GM21447 (cell line): Measurements from ENCODE around the gene ATP5ME.
"Not testable (repeated sequence)": the region's sequence is repeated elsewhere in the genome, so short reads cannot be mapped to it uniquely, and the experiment has no call there.

Source experiments
- ATAC-seq: cut with Tn5 transposase; IDR thresholded peaks from one replicate; pipeline ENCODE4 v1.9.1; 2021; ENCODE audit not compliant: unreplicated experiment

ATP5ME gene, protein sequence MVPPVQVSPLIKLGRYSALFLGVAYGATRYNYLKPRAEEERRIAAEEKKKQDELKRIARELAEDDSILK

DNA sequence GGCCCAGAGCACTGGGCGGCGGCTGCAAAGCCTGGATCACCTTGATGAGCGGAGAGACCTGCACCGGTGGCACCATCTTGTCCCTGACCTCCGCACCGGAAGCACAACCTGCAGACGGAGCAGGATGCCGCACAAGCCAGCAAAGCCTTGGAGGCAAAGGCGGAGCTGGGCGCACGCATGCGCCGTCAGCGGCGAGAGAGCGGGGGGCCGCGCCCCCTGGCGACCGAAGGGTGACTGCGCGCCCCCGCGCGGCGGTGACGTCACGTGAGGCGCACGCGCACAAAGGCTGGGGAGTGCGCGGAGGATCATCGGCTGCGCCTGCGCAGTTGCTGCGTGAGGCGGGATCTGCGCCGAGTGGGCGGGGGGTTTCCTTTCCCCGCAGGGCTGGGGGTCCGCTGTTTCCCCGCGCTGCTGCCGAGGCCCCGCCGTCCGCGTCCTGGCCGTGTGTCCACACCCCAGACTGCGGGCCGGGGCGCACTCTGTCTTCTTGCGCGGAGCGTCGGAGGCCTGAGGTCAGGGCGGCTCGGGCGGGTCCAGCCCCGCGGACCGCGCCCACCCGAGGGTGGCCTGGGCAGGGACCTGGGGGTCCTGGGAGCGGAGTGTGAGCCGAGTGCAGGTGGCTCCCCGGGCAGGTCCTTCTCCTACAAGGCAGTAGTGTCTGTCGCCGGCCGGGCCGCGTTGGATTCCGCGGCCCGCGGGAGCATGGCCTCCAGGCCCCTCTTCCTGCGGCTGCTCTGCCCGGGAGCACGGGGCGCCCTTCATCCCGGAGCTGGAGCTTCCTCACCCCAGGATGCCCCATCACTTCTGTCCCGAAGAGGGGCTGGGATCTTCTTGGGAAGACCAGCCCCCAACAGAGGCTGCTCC, at the start of gene ATP5ME, which contains the start of gene MYL5:
Gene ATP5ME (minus strand): TSS at position 105 of the 864 bp plus-strand sequence. CDS start 29 bp downstream, at position 76.
Gene MYL5 (plus strand): TSS at position 371 of the 864 bp plus-strand sequence. CDS start 3,485 bp downstream, outside the sequence.
- ATAC-seq = peak; percentile 71

DNA sequence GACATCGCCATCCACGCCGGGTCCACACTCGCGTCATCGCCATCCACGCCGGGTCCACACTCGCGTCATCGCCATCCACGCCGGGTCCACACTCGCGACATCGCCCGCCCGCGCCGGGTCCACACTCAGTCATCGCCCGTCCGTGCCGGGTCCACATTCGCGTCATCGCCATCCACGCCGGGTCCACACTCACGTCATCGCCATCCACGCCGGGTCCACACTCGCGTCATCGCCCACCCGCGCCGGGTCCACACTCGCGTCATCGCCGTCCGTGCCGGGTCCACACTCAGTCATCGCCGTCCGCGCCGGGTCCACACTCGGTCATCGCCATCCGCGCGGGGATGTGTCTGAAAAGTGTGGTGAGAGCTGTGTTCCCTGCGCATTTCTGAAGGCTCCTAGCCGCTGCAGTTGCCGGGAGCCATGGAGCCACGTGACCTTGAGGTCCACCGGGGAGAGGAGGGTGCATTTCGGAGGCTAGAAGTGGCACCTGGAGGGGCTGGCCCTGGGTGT, 48.8 kb upstream of the ATP5ME start:
- ATAC-seq = no peak

DNA sequence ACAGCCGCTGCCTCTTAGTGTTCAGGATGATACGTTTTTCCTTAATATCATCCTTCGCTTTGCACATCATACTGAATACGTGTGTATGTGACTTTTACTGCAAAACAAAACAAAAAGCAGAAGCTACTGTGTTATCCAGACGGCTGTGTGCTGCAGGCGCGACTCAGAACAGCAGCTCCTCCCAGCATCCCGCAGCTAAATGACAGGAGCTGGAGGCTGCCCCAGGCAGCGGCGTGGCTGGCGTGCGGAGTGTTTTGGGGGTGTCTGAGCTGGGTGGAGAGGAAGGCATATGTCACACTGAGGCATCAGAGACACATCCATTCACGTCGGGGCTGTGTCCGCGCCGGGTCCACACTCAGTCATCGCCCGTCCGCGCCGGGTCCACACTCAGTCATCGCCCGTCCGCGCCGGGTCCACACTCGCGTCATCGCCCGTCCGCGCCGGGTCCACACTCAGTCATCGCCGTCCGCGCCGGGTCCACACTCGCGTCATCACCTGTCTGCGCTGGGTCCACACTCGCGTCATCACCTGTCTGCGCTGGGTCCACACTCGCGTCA, 48.2 kb upstream of the ATP5ME start:
- no peak for ATAC-seq

DNA sequence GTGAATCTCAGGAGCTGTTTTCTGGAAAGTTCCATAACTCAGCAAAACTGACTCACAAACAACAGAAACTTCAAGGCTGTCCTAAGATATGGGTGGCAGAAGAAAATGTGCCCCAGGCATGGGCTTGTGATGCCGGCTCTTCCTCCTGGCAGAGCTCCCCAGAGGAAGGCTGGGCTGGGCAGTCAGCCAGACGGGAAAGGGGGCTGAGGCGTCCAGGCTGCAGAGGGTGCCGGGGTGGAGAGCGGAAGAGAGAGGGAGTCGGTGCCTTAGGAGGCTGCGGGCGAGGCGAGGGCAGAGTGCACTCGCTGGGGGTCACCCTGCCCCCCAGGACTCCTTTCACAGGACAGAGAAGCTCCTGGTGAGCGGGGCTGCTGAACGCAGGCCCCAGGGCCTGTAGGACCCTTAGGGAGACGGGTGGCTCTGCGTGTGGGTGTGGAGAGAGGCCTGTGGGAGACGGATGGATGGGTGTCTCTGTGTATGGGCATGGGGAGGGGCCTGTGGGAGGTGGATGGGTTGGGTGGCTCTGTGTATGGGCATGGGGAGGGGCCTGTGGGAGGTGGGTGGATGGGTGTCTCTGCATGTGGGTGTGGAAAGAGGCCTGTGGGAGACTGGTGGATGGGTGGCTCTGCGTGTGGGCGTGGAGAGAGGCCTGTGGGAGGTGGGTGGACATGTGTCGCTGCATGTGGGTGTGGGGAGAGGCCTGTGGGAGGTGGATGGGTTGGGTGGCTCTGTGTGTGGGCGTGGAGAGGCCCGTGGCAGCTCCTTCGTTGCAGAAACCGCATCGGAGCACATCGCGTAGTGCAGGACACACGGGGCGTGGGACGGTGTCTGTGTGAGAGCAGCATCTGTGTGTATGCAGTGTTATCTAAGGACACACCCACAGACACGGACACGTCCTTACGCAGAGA, 47.4 kb upstream of the ATP5ME start:
- no peak for ATAC-seq

DNA sequence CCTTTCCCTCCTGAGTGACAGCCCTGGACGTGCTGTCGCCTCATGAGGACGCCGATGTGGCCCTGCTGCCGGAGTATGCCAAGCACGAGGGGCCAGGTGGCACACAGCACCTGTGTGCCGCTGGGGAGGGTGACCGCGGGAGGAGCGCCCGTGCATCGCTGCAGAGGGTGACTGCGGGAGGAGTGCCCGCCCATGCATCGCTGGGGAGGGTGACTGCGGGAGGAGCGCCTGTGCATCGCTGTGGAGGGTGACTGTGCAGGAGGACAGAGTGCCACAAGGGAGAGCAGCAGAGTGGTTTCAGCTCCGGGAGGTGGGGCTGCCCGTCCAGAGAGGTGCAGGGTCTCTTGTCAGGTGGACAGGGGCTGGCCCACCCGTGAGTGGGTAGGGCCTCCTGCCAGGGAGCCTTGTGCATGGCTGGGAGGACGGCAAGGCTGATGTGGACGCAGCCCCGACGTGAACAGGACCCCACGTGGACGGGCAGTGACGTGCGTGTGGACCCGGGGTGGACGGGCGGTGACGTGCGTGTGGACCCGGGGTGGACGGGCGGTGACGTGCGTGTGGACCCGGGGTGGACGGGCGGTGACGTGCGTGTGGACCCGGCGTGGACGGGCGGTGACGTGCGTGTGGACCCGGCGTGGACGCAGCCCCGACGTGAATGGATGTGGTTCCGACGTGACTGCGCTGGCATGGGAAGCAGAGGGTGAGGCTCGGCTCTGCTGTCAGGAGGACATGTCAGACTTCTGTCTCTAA, 46.2 kb upstream of the ATP5ME start:
- ATAC-seq = no peak

DNA sequence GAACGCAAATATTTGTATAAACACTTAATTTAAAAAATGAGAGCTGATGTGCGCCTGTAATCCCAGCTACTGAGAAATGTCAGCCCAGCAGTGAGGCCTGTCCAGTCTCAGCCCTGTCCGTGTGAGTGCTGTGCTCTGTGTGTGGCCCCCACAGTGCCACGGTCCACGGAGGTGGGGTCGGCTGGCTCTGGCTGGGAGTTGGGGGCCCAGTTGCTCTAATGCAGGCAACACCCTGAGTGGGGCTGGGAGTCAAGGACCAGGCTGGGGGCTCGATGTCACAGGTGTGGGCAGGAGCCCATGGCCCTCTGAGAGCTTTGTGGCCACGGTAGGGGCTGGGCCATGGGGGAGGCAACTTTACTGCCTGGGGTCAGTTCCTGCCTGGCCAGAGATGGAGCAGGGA, 44.4 kb upstream of the ATP5ME start:
- ATAC-seq = no peak

DNA sequence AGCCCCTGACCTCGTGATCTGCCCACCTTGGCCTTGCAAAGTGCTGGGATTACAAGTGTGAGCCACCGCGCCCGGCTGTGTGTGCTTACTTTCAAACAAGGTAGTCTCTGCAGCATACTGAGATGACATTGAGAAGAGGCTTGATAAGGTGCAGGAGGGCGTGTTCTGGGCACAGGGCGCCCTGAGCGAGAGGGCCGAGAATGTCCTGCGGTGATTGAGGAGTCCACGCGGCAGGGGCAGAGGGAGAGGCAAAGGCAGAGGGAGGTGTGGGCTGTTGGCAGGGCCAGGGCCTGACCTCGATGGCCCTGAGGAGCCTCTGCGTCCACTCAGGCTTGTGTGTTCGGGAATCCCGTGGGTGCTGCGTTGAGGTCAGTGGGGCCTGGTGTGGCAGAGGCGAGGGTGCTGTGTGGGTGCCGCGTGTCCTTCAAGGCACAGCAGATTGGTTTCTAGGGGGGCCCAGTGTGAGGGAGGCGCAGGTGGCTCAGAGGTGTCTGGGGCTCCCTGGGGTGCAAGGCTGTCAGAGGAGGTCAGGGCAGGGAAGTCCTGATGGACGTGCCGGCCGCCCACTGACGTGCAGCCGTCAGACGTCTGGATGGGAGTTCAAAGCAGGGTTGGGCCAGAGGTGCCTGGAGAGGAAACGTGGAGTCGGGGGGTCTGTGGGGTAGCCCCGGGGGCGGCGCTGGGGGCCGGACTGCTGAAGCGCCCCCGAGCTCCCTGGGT, 43.7 kb upstream of the ATP5ME start:
- ATAC-seq = no peak

DNA sequence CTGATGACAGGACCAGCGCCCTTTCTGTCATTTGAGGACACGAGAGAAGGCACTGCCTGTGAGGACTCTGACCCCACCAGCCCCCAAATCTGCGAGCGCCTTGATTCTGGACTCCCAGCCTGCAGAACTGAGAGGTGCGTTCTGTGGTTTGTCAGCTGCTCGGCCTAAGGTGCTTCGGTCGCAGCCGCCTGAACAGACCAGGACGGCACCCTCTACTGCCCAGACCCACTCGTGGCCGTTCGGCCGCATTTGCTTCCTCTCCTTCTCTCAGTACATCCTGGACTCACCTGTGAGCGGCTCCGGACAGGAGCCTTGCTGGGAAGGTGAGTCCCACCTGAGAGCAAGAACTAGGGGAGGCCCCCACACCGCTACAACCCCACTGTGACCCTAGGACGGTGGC, 40.0 kb upstream of the ATP5ME start:
- ATAC-seq = no peak

DNA sequence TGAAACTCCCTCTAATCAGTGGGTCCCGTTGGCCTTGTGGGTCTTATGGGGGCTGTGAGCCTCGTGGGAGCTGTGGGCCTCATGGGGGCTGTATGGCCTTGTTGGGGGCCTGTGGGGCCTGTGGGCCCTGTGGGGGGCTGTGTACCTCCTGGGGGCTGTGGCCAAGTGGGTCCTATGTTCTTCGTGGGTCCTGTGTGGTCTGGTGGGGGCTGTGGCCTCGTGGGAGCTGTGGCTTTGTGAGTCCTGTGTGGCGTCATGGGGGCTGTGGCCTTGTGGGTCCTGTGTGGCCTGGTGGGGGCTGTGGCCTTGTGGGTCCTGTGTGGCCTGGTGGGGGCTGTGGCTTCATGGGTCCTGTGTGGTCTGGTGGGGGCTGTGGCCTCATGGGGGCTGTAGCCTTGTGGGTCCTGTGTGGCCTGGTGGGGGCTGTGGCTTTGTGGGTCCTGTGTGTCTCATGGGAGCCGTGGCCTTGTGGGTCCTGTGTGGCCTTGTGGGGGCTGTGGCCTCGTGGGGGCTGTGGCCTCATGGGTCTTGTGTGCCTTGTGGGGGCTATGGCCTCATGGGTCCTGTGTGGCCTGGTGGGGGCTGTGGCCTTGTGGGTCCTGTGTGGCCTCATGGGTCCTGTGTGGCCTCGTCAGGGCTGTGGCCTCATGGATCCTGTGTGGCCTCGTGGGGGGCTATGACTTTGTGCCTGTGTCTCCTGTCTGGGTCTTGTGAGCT, 39.0 kb upstream of the ATP5ME start:
- ATAC-seq = no peak

DNA sequence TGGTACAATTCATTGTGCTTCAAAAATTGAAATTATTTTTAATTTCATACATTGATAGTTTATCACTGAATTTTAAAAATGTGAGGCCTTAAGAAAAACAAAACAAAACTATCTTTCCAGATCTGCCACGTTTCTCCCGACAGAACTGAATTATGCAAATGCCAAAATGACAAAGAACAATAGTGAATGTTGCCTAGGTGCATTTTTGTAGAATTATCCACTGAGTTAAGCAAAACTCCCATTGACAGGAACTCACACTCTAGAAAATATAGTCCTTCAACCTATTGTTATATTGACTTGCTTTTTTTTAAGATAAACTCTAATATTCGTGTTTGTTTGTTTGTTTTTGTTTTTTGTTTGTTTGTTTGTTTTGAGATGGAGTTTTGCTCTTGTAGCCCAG, 38.0 kb upstream of the ATP5ME start:
- ATAC-seq = no peak

DNA sequence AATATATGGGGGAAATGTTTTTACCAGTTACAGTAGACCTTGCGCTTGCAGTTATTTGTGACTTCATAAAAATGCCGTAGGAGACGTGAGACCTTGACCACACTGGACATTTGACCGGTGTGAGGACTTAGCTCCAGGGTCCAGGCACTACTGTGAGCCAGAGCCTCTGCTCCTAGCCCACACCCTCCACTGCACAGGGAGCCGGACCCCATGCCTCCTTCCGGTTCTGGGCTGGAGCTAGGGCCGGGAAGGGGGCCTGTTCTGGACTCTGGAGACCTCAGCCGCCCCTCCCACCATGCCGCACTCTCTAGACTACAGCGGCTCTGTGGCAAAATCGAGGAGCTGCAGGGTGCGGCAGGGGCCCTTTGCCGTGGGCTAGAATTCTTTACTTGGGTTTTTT, 36.8 kb upstream of the ATP5ME start:
- ATAC-seq = no peak

DNA sequence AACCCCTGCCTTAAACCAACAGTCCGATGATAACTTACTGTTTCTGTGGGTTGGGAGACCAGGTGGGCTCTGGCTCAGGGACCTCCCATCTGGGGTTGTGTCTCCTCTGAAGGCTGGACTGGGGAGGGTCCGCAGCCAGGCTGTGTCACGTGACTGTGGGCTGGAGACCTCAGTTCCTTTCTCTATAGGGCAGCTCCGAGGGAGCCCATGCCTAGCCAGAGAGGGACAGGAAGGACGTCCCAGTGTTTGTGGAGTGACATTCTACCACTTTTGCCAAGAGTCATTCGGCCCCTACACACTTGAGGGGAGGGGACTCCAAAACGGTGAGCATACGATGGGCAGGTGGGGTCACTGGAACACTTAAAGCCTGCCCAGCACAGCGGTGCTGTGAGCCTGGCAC, 36.0 kb upstream of the ATP5ME start:
- no peak for ATAC-seq

DNA sequence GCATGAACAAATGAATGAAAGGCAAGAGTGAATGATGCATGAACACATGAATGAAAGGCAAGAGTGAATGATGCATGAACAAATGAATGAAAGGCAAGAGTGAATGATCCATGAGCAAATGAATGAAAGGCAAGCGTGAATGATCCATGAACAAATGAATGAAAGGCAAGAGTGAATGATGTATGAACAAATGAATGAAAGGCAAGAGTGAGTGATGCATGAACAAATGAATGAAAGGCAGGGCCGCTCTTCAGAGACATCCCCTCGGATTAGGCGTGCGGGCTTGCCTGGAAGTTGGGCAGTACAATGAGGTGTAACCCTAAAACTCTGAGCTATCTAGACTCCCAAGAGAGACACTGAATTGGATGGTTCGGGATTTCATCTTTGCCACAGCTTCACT, 35.3 kb upstream of the ATP5ME start:
- ATAC-seq = no peak

DNA sequence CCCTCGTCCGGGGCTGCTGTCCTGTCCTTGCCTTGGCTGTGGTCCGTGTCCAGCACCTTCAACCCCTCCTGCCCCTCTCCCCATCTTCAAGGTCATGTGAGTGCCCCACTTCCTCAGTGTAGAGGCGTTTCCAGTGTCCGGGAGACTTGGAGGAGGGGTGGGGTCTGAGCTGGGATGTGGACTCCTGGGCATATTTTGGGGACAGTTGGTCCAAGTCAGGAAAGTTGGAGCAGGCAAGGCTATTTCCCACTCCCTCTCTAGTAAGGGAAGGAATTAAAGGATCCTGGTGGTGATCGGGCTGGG, 34.5 kb upstream of the ATP5ME start:
- ATAC-seq = no peak

DNA sequence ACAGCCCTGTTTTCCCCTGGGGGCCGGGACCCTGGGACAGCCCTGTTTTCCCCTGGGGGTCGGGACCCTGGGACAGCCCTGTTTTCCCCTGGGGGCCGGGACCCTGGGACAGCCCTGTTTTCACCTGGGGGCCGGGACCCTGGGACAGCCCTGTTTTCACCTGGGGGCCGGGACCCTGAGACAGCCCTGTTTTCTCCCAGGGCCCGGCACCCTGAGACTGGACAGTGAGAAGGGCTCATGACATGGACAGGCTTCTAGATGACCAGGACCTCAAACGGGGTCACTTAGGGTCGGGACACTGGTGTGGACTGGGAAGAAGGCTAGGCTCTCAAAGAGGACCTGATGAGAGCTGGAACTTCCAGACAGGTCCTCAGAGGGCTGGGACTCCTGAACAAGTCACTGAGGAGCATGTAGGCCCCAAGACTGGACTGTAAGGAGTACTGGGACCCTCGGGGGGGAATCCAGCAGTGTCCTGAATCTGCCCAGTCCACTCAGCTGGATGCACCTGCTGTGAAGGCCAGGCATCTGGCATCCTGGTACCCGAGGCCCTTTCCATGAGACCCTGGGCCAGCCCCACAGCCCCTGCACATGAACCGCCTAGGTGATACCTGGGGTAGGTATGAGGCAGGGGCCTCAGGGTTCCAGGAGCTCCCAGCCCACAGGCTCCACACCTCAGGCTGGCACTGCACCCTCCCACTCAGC, 34.0 kb upstream of the ATP5ME start:
- ATAC-seq = no peak

DNA sequence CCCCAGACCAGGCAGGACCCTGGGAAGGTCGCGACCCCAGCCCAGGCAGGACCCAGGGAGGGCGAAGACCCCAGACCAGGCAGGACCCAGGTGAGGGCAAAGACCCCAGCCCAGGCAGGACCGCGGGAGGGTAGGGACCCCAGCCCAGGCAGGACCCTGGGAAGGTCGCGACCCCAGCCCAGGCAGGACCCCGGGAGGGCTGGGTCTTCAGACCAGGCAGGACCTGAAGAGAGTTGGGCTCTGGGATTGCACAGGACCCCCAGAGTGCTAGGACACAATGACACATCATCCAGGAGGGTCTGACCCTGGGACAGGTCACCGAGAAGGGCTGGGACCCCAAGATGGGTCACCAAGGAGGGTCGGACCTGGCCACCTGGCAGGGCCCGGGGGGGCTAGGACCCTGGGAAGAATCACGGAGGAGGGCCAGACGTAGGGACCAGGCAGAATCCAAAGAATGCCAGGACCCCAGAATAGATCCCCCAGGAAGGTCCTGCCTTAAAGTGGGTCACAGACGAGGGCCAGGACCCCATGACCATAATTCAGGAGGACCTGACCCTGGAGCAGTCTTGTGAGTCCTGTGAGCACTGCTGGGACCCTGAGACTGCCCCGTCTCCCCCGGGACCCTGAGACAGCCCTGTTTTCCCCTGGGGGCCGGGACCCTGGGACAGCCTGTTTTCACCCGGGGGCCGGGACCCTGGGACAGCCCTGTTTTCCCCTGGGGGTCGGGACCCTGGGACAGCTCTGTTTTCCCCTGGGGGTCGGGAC, 32.9 kb upstream of the ATP5ME start:
- no peak for ATAC-seq

DNA sequence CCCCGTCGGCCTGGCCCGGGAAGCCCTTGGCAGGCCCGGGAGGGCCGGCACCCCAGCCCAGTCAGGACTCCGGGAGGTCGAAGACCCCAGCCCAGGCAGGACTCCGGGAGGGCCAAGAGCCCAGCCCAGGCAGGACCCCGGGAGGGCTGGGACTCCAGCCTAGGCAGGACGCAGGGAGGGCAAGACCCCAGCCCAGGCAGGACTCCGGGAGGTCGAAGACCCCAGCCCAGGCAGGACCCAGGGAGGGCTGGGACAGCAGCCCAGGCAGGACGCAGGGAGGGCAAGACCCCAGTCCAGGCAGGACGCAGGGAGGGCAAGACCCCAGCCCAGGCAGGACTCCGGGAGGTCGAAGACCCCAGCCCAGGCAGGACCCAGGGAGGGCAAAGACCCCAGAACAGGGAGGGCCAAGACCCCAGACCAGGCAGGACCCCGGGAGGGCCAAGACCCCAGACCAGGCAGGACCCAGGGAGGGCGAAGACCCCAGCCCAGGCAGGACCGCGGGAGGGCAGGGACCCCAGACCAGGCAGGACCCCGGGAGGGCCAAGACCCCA, 32.1 kb upstream of the ATP5ME start:
- not testable (repeated sequence) for ATAC-seq
